Right atrium auricular region (tissue), 2 donors: Measurements from ENCODE around the gene ZYX. TPM values are rescaled to one million over a fixed set of nuclear protein-coding genes. Genes with fewer than 3 reads are reported as not detected.

Experiments
- DNase-seq: peaks from one replicate; pipeline ENCODE4 v3.0.0-alpha.2; 2019; ENCODE audit warnings: low spot score
- H3K27ac ChIP-seq, 2 donors: fragments of 200-600 bp; sonication (generic); 1 replicate in 1 of 2; 2 replicates in 1 of 2; pipeline ENCODE4 v1.5.1; 2016 to 2019
- H3K27me3 ChIP-seq, 2 donors: fragments of 200-600 bp; sonication (generic); one replicate each; pipeline versions ENCODE4 v1.5.1 to v1.6.0; 2017 to 2019
- H3K36me3 ChIP-seq: fragments of 200-600 bp; sonication (generic); one replicate; pipeline ENCODE4 v1.5.1; 2016
- H3K4me1 ChIP-seq, 2 donors: fragments of 200-600 bp; sonication (generic); one replicate each; pipeline versions ENCODE4 v1.5.1 to v1.6.0; 2017 to 2019
- H3K4me3 ChIP-seq, 2 donors: fragments of 200-600 bp; sonication (generic); 1 replicate in 1 of 2; 2 replicates in 1 of 2; pipeline ENCODE4 v1.5.1; 2017 to 2019; ENCODE audit warnings: mild to moderate bottlenecking in 1 of 2, moderate library complexity in 1 of 2
- H3K9me3 ChIP-seq, 2 donors: fragments of 200-600 bp; sonication (generic); one replicate each; pipeline ENCODE4 v1.5.1; 2019
- CTCF ChIP-seq, 2 donors: fragments of 200-600 bp; sonication (generic); IDR thresholded peaks; one replicate each; pipeline ENCODE4 v1.5.1; 2019; ENCODE audit warnings: antibody characterized with exemption in 2 of 2
- total RNA-seq, 2 donors: library from RNA; depleted of rRNA; stranded (reverse); fragments of >200 nt; gene quantifications; one replicate each; pipeline ENCODE4 v1.1.0, GENCODE V29; 2016

The ZYX gene
- total RNA-seq, 2 donors from 2014 or later, result 48.3 to 93.7 TPM

- H3K9me3 ChIP-seq, result no peaks in the 10 kb centered on the region
- no peak for DNase-seq
- no peaks in the 10 kb centered on the region for H3K27me3 ChIP-seq
- no peak overlapping the region for H3K4me3 ChIP-seq
- TF ChIP-seq CTCF (IDR thresholded peaks at IDR 0.05), result no peak
- no peak overlapping the region for H3K27ac ChIP-seq
- peaks cover 0 to 44% of the 10 kb centered on the region in 2 donors for H3K4me1 ChIP-seq
- no peaks in the 10 kb centered on the region for H3K36me3 ChIP-seq
These were observed 26.4 kb downstream of the ZYX start for GRCh38 chr7:143407287-143408251.

GRCh38 chr7:143408252-143408685 lies 27.1 kb downstream of the ZYX start:
- Histone ChIP-seq H3K4me3 (peak overlapping the region in 1 of 2 donors; percentile 34), H3K27ac (no peak overlapping the region), H3K9me3 (no peaks in the 10 kb centered on the region), H3K4me1 (peaks cover 0 to 44% of the 10 kb centered on the region in 2 donors), H3K27me3 (no peaks in the 10 kb centered on the region), H3K36me3 (no peaks in the 10 kb centered on the region)
- DNase-seq, result peak; percentile 51
- no peak for TF ChIP-seq CTCF (IDR thresholded peaks at IDR 0.05)

GRCh38 chr7:143408686-143409561 lies 27.8 kb downstream of the ZYX start, which contains the start of gene EPHA1:
Gene EPHA1 (minus strand): TSS chr7:143408856. CDS start chr7:143408805, 51 bp downstream.
- peak; percentile 55 for DNase-seq
- peaks cover 0 to 44% of the 10 kb centered on the region in 2 donors for H3K4me1 ChIP-seq
- no peaks in the 10 kb centered on the region for H3K36me3 ChIP-seq
- H3K4me3 ChIP-seq, result peak within 1 kb of the TSS in 1 of 2 donors; percentile 34
- no peaks in the 10 kb centered on the region for H3K27me3 ChIP-seq
- no peaks in the 10 kb centered on the region for H3K9me3 ChIP-seq
- TF ChIP-seq CTCF (IDR thresholded peaks at IDR 0.05), result peak in 1 of 2 donors; percentile 39
- H3K27ac ChIP-seq, result no peak within 1 kb of the TSS

GRCh38 chr7:143410521-143411004 lies 29.4 kb downstream of the ZYX start:
- H3K9me3 ChIP-seq, result no peaks in the 10 kb centered on the region
- no peak overlapping the region for H3K4me3 ChIP-seq
- TF ChIP-seq CTCF (IDR thresholded peaks at IDR 0.05), result no peak
- no peaks in the 10 kb centered on the region for H3K27me3 ChIP-seq
- no peak overlapping the region for H3K27ac ChIP-seq
- peaks cover 0 to 37% of the 10 kb centered on the region in 2 donors for H3K4me1 ChIP-seq
- DNase-seq, result peak; percentile 65
- H3K36me3 ChIP-seq, result no peaks in the 10 kb centered on the region

GRCh38 chr7:143411976-143412708 lies 31.0 kb downstream of the ZYX start:
- Histone ChIP-seq H3K27ac (no peak overlapping the region), H3K4me3 (no peak overlapping the region), H3K9me3 (no peaks in the 10 kb centered on the region), H3K4me1 (peaks cover 0 to 37% of the 10 kb centered on the region in 2 donors), H3K27me3 (no peaks in the 10 kb centered on the region), H3K36me3 (no peaks in the 10 kb centered on the region)
- no peak for TF ChIP-seq CTCF (IDR thresholded peaks at IDR 0.05)
- DNase-seq, result peak; percentile 32
